OCI-LY1 (cell line): Measurements from ENCODE around the gene SLC9A8.

Experiments used
- H2AFZ ChIP-seq: fragments of 200-600 bp; sonication (generic), shearing (Covaris generic); 2 replicates; pipeline ENCODE4 v1.6.0; 2014; ENCODE audit warnings: antibody characterized with exemption, mild to moderate bottlenecking, low read length
- H3F3A ChIP-seq: fragments of 200-600 bp; sonication (generic), shearing (Covaris generic); 2 replicates; pipeline ENCODE4 v1.6.0; 2014; ENCODE audit warnings: mild to moderate bottlenecking, antibody characterized with exemption, low read length, moderate library complexity; ENCODE audit not compliant: insufficient read depth
- H3K27ac ChIP-seq: fragments of 200-600 bp; sonication (generic); 2 replicates; pipeline ENCODE4 v1.5.1; 2014; ENCODE audit warnings: low read length, mixed run types, mild to moderate bottlenecking, low read depth; ENCODE audit not compliant: poor library complexity, severe bottlenecking
- H3K27me3 ChIP-seq: fragments of 200-600 bp; sonication (generic); 2 replicates; pipeline ENCODE4 v1.6.0; 2014; ENCODE audit warnings: antibody characterized with exemption, mild to moderate bottlenecking, low read length, moderate library complexity; ENCODE audit not compliant: insufficient read depth
- H3K36me3 ChIP-seq: fragments of 200-600 bp; sonication (generic); 2 replicates; pipeline ENCODE4 v1.6.1; 2014; ENCODE audit warnings: mild to moderate bottlenecking, antibody characterized with exemption, low read length, moderate library complexity, mixed read lengths; ENCODE audit not compliant: insufficient read depth
- H3K4me1 ChIP-seq: fragments of 200-600 bp; sonication (generic); 2 replicates; pipeline ENCODE4 v1.5.1; 2014; ENCODE audit warnings: mild to moderate bottlenecking, low read length, moderate library complexity; ENCODE audit not compliant: insufficient read depth, severe bottlenecking
- H3K4me2 ChIP-seq: fragments of 200-600 bp; sonication (generic), shearing (Covaris generic); 2 replicates; pipeline ENCODE4 v1.6.1; 2014; ENCODE audit warnings: low read length
- H3K4me3 ChIP-seq: fragments of 200-600 bp; sonication (generic); 2 replicates; pipeline ENCODE4 v1.5.1; 2014; ENCODE audit warnings: low read length, low read depth, mild to moderate bottlenecking, mixed read lengths; ENCODE audit not compliant: poor library complexity, severe bottlenecking
- H3K79me2 ChIP-seq: fragments of 200-600 bp; shearing (Covaris generic); 2 replicates; pipeline ENCODE4 v1.6.1; 2016; ENCODE audit warnings: mixed run types, low read length, mixed read lengths; ENCODE audit not compliant: insufficient read depth
- H3K9ac ChIP-seq: fragments of 200-600 bp; sonication (generic), shearing (Covaris generic); 2 replicates; pipeline ENCODE4 v1.6.1; 2014; ENCODE audit warnings: mild to moderate bottlenecking, low read length, mixed read lengths
- H3K9me2 ChIP-seq: fragments of 200-600 bp; sonication (generic), shearing (Covaris generic); 2 replicates; pipeline ENCODE4 v1.6.1; 2014; ENCODE audit warnings: low read depth, mild to moderate bottlenecking, low read length, mixed read lengths
- H3K9me3 ChIP-seq: fragments of 200-600 bp; shearing (Covaris generic); 2 replicates; pipeline ENCODE4 v1.6.1; 2014; ENCODE audit warnings: low read length, mixed read lengths
- H4K20me1 ChIP-seq: fragments of 200-600 bp; sonication (generic), shearing (Covaris generic); 2 replicates; pipeline ENCODE4 v1.6.0; 2016; ENCODE audit warnings: mild to moderate bottlenecking, low read length; ENCODE audit not compliant: insufficient read depth
- CTCF ChIP-seq: fragments of 200-600 bp; sonication (generic), shearing (Covaris generic); IDR thresholded peaks from 2 replicates; pipeline ENCODE4 v1.5.1; 2017; ENCODE audit warnings: mild to moderate bottlenecking, antibody characterized with exemption, low read length, moderate library complexity, mixed read lengths
- EZH2 ChIP-seq: fragments of 200-600 bp; sonication (generic), shearing (Covaris generic); IDR thresholded peaks from 2 replicates; pipeline ENCODE4 v1.8.0; 2017; ENCODE audit warnings: borderline replicate concordance, mixed run types, mild to moderate bottlenecking, antibody characterized with exemption, low read length, moderate library complexity, mixed read lengths

The SLC9A8 gene

GRCh38 chr20:49880177-49880576 is 67.5 kb downstream of the SLC9A8 start:
- Histone ChIP-seq H3K4me1 (peaks cover 16% of the 10 kb centered on the region), H3K27ac (no peak overlapping the region), H3K9me2 (no peaks in the 10 kb centered on the region), H3K27me3 (no peaks in the 10 kb centered on the region), H3K9ac (no peak overlapping the region), H4K20me1 (no peaks in the 10 kb centered on the region), H3K36me3 (peaks cover 64% of the 10 kb centered on the region), H3K4me2 (no peak overlapping the region), H3K9me3 (no peaks in the 10 kb centered on the region), H3K4me3 (no peak overlapping the region), H2AFZ (no peak overlapping the region), H3K79me2 (no peaks in the 10 kb centered on the region), H3F3A (0 out of 2 replicates have a peak, but pooled peaks cover 5% of the 10 kb centered on the region)
- no peak for TF ChIP-seq EZH2
- no peak for TF ChIP-seq CTCF

- peaks cover 63% of the 10 kb centered on the region for H3K36me3 ChIP-seq
- H4K20me1 ChIP-seq = no peaks in the 10 kb centered on the region
- no peak overlapping the region for H2AFZ ChIP-seq
- no peak overlapping the region for H3K27ac ChIP-seq
- H3K4me2 ChIP-seq = no peak overlapping the region
- H3K4me1 ChIP-seq = peaks cover 23% of the 10 kb centered on the region
- no peaks in the 10 kb centered on the region for H3K9me3 ChIP-seq
- TF ChIP-seq EZH2 (no peak), CTCF (no peak)
- H3F3A ChIP-seq = 0 out of 2 replicates have a peak, but pooled peaks cover 5% of the 10 kb centered on the region
- H3K79me2 ChIP-seq = no peaks in the 10 kb centered on the region
- no peak overlapping the region for H3K4me3 ChIP-seq
- no peaks in the 10 kb centered on the region for H3K9me2 ChIP-seq
- no peaks in the 10 kb centered on the region for H3K27me3 ChIP-seq
- no peak overlapping the region for H3K9ac ChIP-seq
These were observed 68.3 kb downstream of the SLC9A8 start for GRCh38 chr20:49880724-49881445.

- Histone ChIP-seq H3K9me3 (no peaks in the 10 kb centered on the region), H3K36me3 (peaks cover 62% of the 10 kb centered on the region; the same call in 1 of the 2 replicates), H3K9ac (no peak overlapping the region), H3K79me2 (no peaks in the 10 kb centered on the region), H3K4me2 (no peak overlapping the region), H3K4me1 (peaks cover 32% of the 10 kb centered on the region), H3K27ac (no peak overlapping the region), H3K27me3 (no peaks in the 10 kb centered on the region), H3K9me2 (no peaks in the 10 kb centered on the region), H3K4me3 (no peak overlapping the region), H4K20me1 (no peaks in the 10 kb centered on the region), H3F3A (0 out of 2 replicates have a peak, but pooled peaks cover 5% of the 10 kb centered on the region), H2AFZ (no peak overlapping the region)
- TF ChIP-seq EZH2 (no peak), CTCF (no peak)
These were observed 69.7 kb downstream of the SLC9A8 start for GRCh38 chr20:49882171-49882970.
